Measurements from ENCODE around the gene SH3RF3.

The SH3RF3 gene

DNA sequence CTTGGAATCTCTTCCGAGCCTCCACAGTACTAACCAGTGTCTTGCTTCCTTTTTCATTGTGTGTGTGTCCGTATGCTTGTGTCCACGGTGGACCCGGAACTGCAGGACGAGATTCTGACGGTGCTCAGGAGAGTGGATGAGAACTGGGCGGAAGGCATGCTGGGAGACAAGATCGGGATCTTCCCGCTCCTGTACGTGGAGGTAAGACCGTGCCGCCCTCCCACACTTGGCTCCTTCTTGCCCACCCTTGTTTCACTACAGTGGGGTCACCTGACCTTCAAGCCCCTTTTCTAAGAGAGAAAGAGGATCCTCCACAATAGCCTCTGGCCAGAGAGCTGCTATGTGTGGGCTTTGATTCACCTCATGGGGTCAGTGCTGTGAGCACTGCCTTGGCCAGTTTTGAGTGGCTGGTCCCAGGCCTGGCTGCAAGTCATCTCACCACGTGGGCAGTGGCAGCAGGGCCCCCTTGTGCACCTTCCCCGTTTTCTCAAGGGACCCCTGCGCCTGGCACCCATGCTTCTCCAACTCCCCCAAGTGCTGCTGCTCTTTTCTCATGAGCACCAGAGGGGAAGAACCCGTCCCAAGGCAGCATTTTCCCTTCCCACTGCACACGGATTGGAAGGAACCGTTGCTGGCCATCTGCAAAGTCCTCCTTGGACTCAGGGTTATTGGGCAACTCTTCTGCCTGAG lies 242.6 kb downstream of the SH3RF3 start:
- no peak overlapping the region for H3K27ac ChIP-seq
- no peak overlapping the region for H3K4me3 ChIP-seq

GRCh38 chr2:109372171-109372568 lies 243.2 kb downstream of the SH3RF3 start:
- no peak overlapping the region for H3K4me3 ChIP-seq

DNA sequence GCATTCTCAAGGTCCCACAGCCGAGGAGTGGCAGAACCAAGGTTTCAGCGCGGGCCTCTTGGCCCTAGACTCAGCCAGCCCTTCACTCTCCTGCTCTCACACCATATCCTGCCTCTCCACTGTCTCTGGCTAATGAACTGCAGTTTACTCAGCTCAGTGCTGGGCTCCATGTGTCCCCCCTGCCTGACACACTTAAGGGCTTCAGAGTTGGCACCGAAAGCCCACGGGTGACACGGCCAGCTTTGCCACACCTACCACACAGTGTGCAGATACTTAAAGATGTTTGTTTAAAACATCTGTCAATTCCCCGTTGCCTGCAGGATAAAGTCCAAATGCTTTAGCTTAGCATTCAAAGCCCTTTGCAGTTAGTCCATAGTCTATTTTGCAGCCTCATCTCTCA lies 243.6 kb downstream of the SH3RF3 start:
- H3K4me3 ChIP-seq, result no peak overlapping the region
- no peak overlapping the region for H3K27ac ChIP-seq

More at GRCh38 chr2:109372171-109372568, 243.2 kb downstream of the SH3RF3 start:
- H3K27ac ChIP-seq, result no peak overlapping the region

GRCh38 chr2:109373791-109374547 lies 245.0 kb downstream of the SH3RF3 start:
- Histone ChIP-seq H3K4me3 (no peak overlapping the region), H3K27ac (no peak overlapping the region)

- Histone ChIP-seq H3K4me3 (no peak overlapping the region), H3K27ac (no peak overlapping the region)
These were observed 245.6 kb downstream of the SH3RF3 start for GRCh38 chr2:109374548-109375130.

- no peak overlapping the region for H3K4me3 ChIP-seq
- H3K27ac ChIP-seq, result no peak overlapping the region
These were observed 246.1 kb downstream of the SH3RF3 start for GRCh38 chr2:109375131-109375561.

DNA sequence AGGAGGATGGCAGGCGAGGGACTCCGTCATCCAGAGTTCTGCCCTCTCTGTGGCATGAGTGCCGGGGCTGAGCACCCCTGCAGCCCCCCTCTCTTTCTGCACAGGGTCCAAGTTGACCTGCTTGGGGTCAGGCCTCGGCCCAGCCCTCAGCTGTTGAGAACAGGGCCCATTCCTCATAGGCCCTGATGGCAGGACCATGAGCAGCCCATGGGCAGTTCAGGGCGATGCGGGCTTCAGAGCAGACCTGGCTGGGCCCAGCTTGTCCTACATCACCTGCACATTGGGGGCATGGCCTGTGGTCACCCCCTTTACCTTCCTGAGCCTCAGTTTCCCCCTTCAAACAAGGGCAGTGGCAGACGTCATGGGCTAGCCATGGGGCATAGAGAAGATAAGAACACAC lies 246.7 kb downstream of the SH3RF3 start:
- Histone ChIP-seq H3K4me3 (no peak overlapping the region), H3K27ac (no peak overlapping the region)

DNA sequence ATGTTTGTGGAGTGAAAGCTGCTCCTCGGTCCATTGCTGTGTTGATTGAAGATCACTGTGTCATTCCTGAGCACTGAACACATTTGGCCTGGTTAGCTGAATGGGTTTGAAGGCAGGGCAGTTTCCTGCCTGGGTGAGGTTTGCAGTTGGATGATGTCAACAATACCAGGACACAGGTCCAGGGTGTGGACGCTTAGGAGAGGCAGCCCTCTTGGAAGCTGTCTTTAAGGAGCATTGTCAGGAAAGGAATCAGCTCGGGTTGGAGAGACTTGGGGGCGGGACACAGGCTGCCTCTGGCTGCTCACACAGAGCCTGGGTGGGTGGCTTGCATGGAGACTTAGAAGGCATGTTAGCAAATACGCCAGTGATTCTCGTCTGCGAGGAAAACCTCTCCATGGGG lies 247.1 kb downstream of the SH3RF3 start:
- no peak overlapping the region for H3K4me3 ChIP-seq
- H3K27ac ChIP-seq, result no peak overlapping the region

DNA sequence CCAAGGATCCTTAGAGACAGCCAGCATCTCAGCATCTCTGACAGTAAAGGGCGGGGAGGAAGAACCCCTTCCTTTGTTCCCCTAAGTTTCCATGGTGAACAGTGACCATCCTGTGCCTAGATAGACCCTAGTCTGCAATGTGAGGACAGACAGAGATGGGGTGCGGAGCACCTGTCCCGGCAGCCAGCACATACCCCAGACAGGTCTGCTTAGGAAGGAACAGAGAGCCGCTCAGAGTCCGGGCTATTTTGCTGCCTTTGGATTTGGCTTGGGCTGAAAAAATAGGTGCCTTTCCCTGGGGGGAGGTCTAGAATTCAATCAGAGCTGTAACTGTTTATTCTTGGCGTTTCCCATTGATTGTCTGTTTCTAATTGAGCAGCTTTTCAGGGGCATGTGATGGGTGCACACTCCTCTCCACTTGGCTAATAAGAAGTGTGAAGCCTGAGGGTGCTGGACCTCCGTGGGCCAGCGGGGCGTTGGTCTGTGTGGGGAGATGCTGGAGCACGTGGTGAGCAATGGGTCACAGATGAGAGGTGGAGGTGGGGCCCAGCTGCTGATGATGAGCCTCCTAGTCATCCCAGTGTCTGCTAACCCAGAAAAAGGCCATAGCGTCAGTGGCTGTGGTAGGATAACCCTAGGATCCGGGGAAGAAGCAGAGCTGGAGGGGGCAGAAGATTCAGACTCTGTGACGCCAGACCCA lies 247.9 kb downstream of the SH3RF3 start:
- Histone ChIP-seq H3K27ac (no peak overlapping the region), H3K4me3 (no peak overlapping the region)

GRCh38 chr2:109377976-109378375 lies 249.0 kb downstream of the SH3RF3 start:
- Histone ChIP-seq H3K4me3 (no peak overlapping the region), H3K27ac (no peak overlapping the region)

GRCh38 chr2:109378682-109379081 lies 249.7 kb downstream of the SH3RF3 start:
- no peak overlapping the region for H3K4me3 ChIP-seq
- H3K27ac ChIP-seq, result no peak overlapping the region

GRCh38 chr2:109379507-109379906 lies 250.5 kb downstream of the SH3RF3 start:
- Histone ChIP-seq H3K27ac (no peak overlapping the region), H3K4me3 (no peak overlapping the region)

GRCh38 chr2:109380502-109381326 lies 251.7 kb downstream of the SH3RF3 start:
- no peak overlapping the region for H3K4me3 ChIP-seq
- no peak overlapping the region for H3K27ac ChIP-seq

DNA sequence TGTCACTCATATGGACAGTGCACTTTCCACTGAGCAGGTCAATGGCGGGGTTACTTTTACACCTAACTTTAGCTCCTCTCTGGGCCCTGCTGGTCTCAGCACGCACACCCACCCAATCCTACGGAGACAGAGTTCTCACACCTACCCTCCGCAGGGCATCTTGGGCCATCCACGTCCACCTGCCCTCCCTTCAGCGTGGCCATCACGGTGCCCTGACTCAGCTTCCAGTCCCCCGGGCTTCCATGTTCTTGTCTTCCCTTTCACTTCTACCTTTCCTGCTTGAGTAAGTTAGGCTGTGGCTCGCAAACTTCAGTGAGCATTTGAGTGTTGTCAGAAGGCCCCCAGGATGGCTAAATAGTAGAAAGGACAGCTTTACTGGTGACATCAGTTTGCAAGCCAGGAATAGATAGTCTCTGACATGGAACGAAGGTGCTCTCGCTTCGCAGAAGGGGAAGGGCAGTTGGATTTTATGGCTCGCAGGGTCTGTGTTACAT lies 252.4 kb downstream of the SH3RF3 start:
- no peak overlapping the region for H3K27ac ChIP-seq
- no peak overlapping the region for H3K4me3 ChIP-seq

- H3K27ac ChIP-seq, result no peak overlapping the region
- no peak overlapping the region for H3K4me3 ChIP-seq
These were observed 253.4 kb downstream of the SH3RF3 start for GRCh38 chr2:109382226-109382895.

DNA sequence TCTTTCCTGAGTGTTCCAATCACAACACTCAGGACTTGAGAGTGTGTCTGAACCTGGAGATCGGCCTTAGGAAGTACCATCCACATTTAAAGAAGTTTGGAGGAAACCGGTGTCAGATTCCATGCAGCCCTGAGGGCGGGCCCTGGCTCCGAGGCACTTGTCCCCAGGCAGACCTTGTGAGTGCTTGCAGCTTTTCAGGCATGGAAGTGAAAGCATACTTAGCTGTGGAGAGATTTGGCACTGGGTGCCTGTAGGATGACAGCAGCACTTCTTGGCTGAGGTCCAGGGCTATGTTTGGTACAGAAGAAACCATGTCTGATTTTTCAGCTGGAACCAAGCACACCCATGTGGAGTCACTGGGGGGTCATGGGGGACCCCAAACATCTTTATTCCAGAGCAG lies 253.9 kb downstream of the SH3RF3 start:
- Histone ChIP-seq H3K4me3 (no peak overlapping the region), H3K27ac (no peak overlapping the region)

DNA sequence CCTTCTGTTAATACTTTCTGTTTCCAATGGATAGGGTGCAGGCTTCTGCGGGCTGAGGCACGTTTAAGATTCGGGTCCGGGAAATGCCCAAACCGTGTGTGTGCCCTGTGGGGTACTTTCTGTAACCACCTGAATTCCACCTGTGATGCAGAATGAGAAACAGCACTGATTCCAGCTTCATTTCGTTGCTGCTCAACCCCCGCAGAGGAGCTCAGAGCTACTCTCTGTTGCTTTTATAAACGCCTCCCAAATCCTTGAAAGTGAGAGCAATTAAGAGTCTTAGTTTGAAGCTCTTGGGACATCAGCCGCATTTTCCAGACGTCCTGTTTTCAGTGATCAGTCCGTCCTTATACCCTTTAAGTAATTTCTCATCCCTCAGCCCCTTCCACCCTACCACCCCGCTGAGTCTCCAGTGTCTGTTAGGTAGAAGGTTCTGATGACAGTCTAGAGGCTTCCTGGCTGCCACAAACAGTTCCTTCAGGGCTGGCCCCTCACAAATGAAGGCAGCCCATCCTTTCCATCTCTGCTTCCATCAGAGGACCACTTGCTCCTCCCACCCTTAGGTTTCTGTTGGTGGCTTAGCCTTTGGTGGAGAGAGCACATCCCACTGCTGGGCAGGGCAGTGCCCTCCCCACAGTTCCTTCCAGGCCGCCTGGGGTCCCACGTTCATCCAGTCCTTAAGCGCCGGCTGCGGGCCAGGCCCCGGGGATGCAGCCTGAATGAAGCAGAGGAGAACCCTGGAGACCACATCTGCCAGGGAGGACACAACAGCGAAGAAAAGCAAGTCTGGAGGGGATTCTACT lies 254.7 kb downstream of the SH3RF3 start:
- H3K27ac ChIP-seq, result no peak overlapping the region
- no peak overlapping the region for H3K4me3 ChIP-seq

Data from skin epidermis (tissue), 12 donors.